H9 (cell line): ENCODE results near the gene MAP2. TPM values are rescaled to one million over a fixed set of nuclear protein-coding genes. Genes with fewer than 3 reads are reported as not detected.

ENCODE experiments used
- DNase-seq: peaks from one replicate; pipeline ENCODE4 v3.0.0-alpha.2; 2017
- H2AFZ ChIP-seq: one replicate; pipeline ENCODE4 v1.6.1; 2013; ENCODE audit warnings: mild to moderate bottlenecking, low read length, control low read depth, moderate library complexity
- H2AK5ac ChIP-seq: 2 replicates; pipeline ENCODE4 v1.6.1; 2013; ENCODE audit warnings: low read length, control low read depth, mixed read lengths; ENCODE audit not compliant: insufficient read length
- H2BK120ac ChIP-seq: one replicate; pipeline ENCODE4 v1.6.1; 2013; ENCODE audit warnings: low read depth, mild to moderate bottlenecking, low read length, control low read depth, inconsistent platforms; ENCODE audit not compliant: poor library complexity, severe bottlenecking
- H2BK12ac ChIP-seq: 2 replicates; pipeline ENCODE4 v1.6.1; 2013; ENCODE audit warnings: low read length, control low read depth, mixed read lengths, low read depth; ENCODE audit not compliant: insufficient read length
- H2BK15ac ChIP-seq: 2 replicates; pipeline ENCODE4 v1.6.1; 2013; ENCODE audit warnings: low read depth, low read length, control low read depth
- H2BK20ac ChIP-seq: one replicate; pipeline ENCODE4 v1.6.1; 2013; ENCODE audit warnings: low read depth, mild to moderate bottlenecking, low read length, control low read depth, inconsistent platforms; ENCODE audit not compliant: poor library complexity, severe bottlenecking
- H2BK5ac ChIP-seq: 2 replicates; pipeline ENCODE4 v1.6.1; 2013; ENCODE audit warnings: low read length, control low read depth, mixed read lengths; ENCODE audit not compliant: insufficient read length
- H3K14ac ChIP-seq: 2 replicates; pipeline ENCODE4 v1.6.1; 2013; ENCODE audit warnings: low read length, control low read depth; ENCODE audit not compliant: insufficient read depth
- H3K18ac ChIP-seq: 2 replicates; pipeline ENCODE4 v1.6.1; 2013; ENCODE audit warnings: low read depth, mild to moderate bottlenecking, mixed read lengths, low read length, control low read depth; ENCODE audit not compliant: insufficient read length
- H3K23ac ChIP-seq: 2 replicates; pipeline ENCODE4 v1.6.1; 2013; ENCODE audit warnings: low read length, control low read depth, mixed read lengths, low read depth; ENCODE audit not compliant: insufficient read length
- H3K23me2 ChIP-seq: 2 replicates; pipeline ENCODE4 v1.6.1; 2013; ENCODE audit warnings: low read depth, mild to moderate bottlenecking, mixed read lengths, low read length, control low read depth; ENCODE audit not compliant: insufficient read length, poor library complexity, severe bottlenecking
- H3K27ac ChIP-seq: 2 replicates; pipeline ENCODE4 v1.5.1; 2013; ENCODE audit warnings: low read length, control low read depth, mixed read lengths, low read depth; ENCODE audit not compliant: insufficient read length
- H3K27me3 ChIP-seq: 2 replicates; pipeline ENCODE4 v1.6.1; 2013; ENCODE audit warnings: low read length, control low read depth, inconsistent platforms; ENCODE audit not compliant: insufficient read depth
- H3K4ac ChIP-seq: 2 replicates; pipeline ENCODE4 v1.6.1; 2013; ENCODE audit warnings: low read depth, mild to moderate bottlenecking, control low read depth, inconsistent platforms, low read length, moderate library complexity
- H3K4me1 ChIP-seq: 2 replicates; pipeline ENCODE4 v1.6.1; 2013; ENCODE audit warnings: low read length, control low read depth, inconsistent platforms; ENCODE audit not compliant: insufficient read depth
- H3K4me2 ChIP-seq: 2 replicates; pipeline ENCODE4 v1.6.1; 2013; ENCODE audit warnings: low read length, control low read depth, mixed read lengths; ENCODE audit not compliant: insufficient read length, insufficient read depth
- H3K56ac ChIP-seq: 2 replicates; pipeline ENCODE4 v1.6.1; 2013; ENCODE audit warnings: low read depth, mild to moderate bottlenecking, mixed read lengths, low read length, control low read depth; ENCODE audit not compliant: insufficient read length
- H3K79me1 ChIP-seq: 2 replicates; pipeline ENCODE4 v1.6.1; 2013; ENCODE audit warnings: low read depth, mild to moderate bottlenecking, moderate library complexity, low read length, control low read depth, inconsistent platforms; ENCODE audit not compliant: insufficient read depth, poor library complexity, severe bottlenecking
- H3K79me2 ChIP-seq: 2 replicates; pipeline ENCODE4 v1.6.1; 2013; ENCODE audit warnings: low read length, control low read depth, inconsistent platforms; ENCODE audit not compliant: insufficient read depth
- H3K9ac ChIP-seq: 2 replicates; pipeline ENCODE4 v1.6.1; 2013; ENCODE audit warnings: low read length, control low read depth, mixed read lengths; ENCODE audit not compliant: insufficient read length; ENCODE audit errors: extremely low read depth
- H3K9me3 ChIP-seq: one replicate; pipeline ENCODE4 v1.6.1; 2013; ENCODE audit warnings: low read depth, low read length, inconsistent platforms; ENCODE audit not compliant: control insufficient read depth
- H3T11ph ChIP-seq: one replicate; pipeline ENCODE4 v1.6.1; 2013; ENCODE audit warnings: mild to moderate bottlenecking, low read length, control low read depth, inconsistent platforms
- H4K20me1 ChIP-seq: one replicate; pipeline ENCODE4 v1.6.1; 2013; ENCODE audit not compliant: control insufficient read depth, insufficient read length, insufficient read depth
- H4K5ac ChIP-seq: 2 replicates; pipeline ENCODE4 v1.6.1; 2013; ENCODE audit warnings: low read depth, mild to moderate bottlenecking, mixed read lengths, low read length, control low read depth; ENCODE audit not compliant: insufficient read length
- H4K8ac ChIP-seq: replicated peaks from 2 replicates; pipeline ENCODE4 v1.6.1; 2013; ENCODE audit warnings: low read length, control low read depth, mixed read lengths, low read depth; ENCODE audit not compliant: insufficient read length
- H4K91ac ChIP-seq: 2 replicates; pipeline ENCODE4 v1.6.1; 2013; ENCODE audit warnings: low read depth, mild to moderate bottlenecking, moderate library complexity, mixed read lengths, low read length, control low read depth; ENCODE audit not compliant: insufficient read length
- H3K27ac Mint-ChIP-seq, 3 experiments: 2 replicates in 2 of 3; 3 replicates in 1 of 3; pipeline ENCODE4 v1.8.0; 2020 to 2021; ENCODE audit warnings: mixed read lengths in 3 of 3, mild to moderate bottlenecking in 1 of 3, moderate library complexity in 1 of 3
- H3K27me3 Mint-ChIP-seq: 2 replicates; pipeline ENCODE4 v1.8.0; 2021; ENCODE audit warnings: low read depth, mild to moderate bottlenecking, moderate library complexity, mixed read lengths
- H3K36me3 Mint-ChIP-seq, 3 experiments: 2 replicates in 2 of 3; 3 replicates in 1 of 3; pipeline ENCODE4 v1.8.0; 2020 to 2021; ENCODE audit warnings: low read depth in 3 of 3, mixed read lengths in 3 of 3; ENCODE audit not compliant: insufficient read depth in 1 of 3
- H3K4me1 Mint-ChIP-seq, 2 experiments: 2 replicates each; pipeline ENCODE4 v1.8.0; 2020; ENCODE audit warnings: mixed read lengths in 2 of 2
- H3K4me3 Mint-ChIP-seq, 2 experiments: 2 replicates in 1 of 2; 3 replicates in 1 of 2; pipeline ENCODE4 v1.8.0; 2020 to 2021; ENCODE audit warnings: mild to moderate bottlenecking in 2 of 2, mixed read lengths in 2 of 2, moderate library complexity in 1 of 2
- H3K9me3 Mint-ChIP-seq, 2 experiments: 2 replicates in 1 of 2; 3 replicates in 1 of 2; pipeline ENCODE4 v1.8.0; 2020; ENCODE audit warnings: mild to moderate bottlenecking in 2 of 2, mixed read lengths in 2 of 2, moderate library complexity in 1 of 2
- CTCF ChIP-seq: fragments of 200-600 bp; sonication (generic); conservative IDR thresholded peaks from 3 replicates; pipeline ENCODE4 v1.8.0; 2021; ENCODE audit warnings: antibody characterized with exemption, mild to moderate bottlenecking
- WGBS: extraction: QIAGEN DNeasy Blood & Tissue Kit; methylation state at CpG from one replicate; pipeline ENCODE4 v1.1.7; 2013; ENCODE audit warnings: missing lambda C conversion rate, low lambda C conversion rate, mixed read lengths; ENCODE audit not compliant: insufficient read length; ENCODE audit errors: extremely low coverage; 5-methylcytosine and 5-hydroxymethylcytosine counted together
- total RNA-seq: library from RNA; stranded (reverse); gene quantifications from 2 replicates; pipeline ENCODE4 v1.2.1, GENCODE V29; 2021

Gene MAP2
- total RNA-seq, 1 experiment from 2014 or later = 0.87 TPM

GRCh38 chr2:209570194-209570593 is 146.3 kb downstream of the MAP2 start:
- Histone ChIP-seq H3K23ac (no peak overlapping the region), H3K9me3 (no peaks in the 10 kb centered on the region), H3T11ph (no peak overlapping the region), H4K8ac (no peak overlapping the region), H3K56ac (no peak overlapping the region), H3K79me1 (no peaks in the 10 kb centered on the region), H2AFZ (no peak overlapping the region), H3K4me1 (no peaks in the 10 kb centered on the region), H3K27me3 (no peaks in the 10 kb centered on the region), H4K91ac (no peak overlapping the region), H4K5ac (no peak overlapping the region), H3K9ac (no peak overlapping the region), H3K14ac (no peak overlapping the region), H3K4me2 (no peak overlapping the region), H2BK120ac (no peak overlapping the region), H2BK12ac (no peak overlapping the region), H3K18ac (no peak overlapping the region), H3K79me2 (no peaks in the 10 kb centered on the region), H2BK20ac (no peak overlapping the region), H3K23me2 (no peaks in the 10 kb centered on the region), H3K27ac (no peak overlapping the region), H2AK5ac (no peak overlapping the region), H2BK5ac (no peak overlapping the region), H3K4ac (no peak overlapping the region), H2BK15ac (no peak overlapping the region), H4K20me1 (no peaks in the 10 kb centered on the region)
- H3K4me3 Mint-ChIP-seq = no peak overlapping the region
- no peaks in the 10 kb centered on the region; the same call in 1 of the 2 replicates for H3K27me3 Mint-ChIP-seq
- no CpG with 5 or more reads among the region's 1 CpG for WGBS
- no peaks in the 10 kb centered on the region for H3K36me3 Mint-ChIP-seq
- no peak overlapping the region for H3K27ac Mint-ChIP-seq
- no peaks in the 10 kb centered on the region for H3K4me1 Mint-ChIP-seq
- DNase-seq = no peak
- TF ChIP-seq CTCF = no peak
- H3K9me3 Mint-ChIP-seq = no peaks in the 10 kb centered on the region
